K562 (cell line): ENCODE measurements around the gene ZNF189. TPM values are rescaled to one million over a fixed set of nuclear protein-coding genes. Genes with fewer than 3 reads are reported as not detected.

ENCODE experiments used
- ELF1 ChIP-seq: fragments of 200-800 bp; sonication (Bioruptor generic); IDR thresholded peaks from 2 replicates; pipeline ENCODE4 v1.6.1; 2016; ENCODE audit warnings: missing genetic modification characterization, missing compliant biosample characterization
- ILK ChIP-seq: fragments of 450-650 bp; IDR thresholded peaks from 2 replicates; pipeline ENCODE4 v1.6.1; 2016; ENCODE audit warnings: missing genetic modification characterization, low read depth, mild to moderate bottlenecking, missing compliant biosample characterization, moderate library complexity, borderline replicate concordance
- MAFG ChIP-seq: fragments of 450-650 bp; conservative IDR thresholded peaks from 2 replicates; pipeline ENCODE4 v1.6.1; 2016; ENCODE audit warnings: missing genetic modification characterization, missing compliant biosample characterization
- ZNF785 ChIP-seq: fragments of 250-450 bp; sonication (Bioruptor Pico); IDR thresholded peaks from 2 replicates; pipeline ENCODE4 v1.4.0; 2020; ENCODE audit warnings: mild to moderate bottlenecking
- polyA plus RNA-seq, 8 experiments: library from polyadenylated mRNA; depleted of rRNA in 4 of 8; stranded (reverse) in 5 of 8; unstranded in 3 of 8; fragments of >200 nt; fragmentation: Nextera tagmentation in 2 of 8; fragmentation: Illumina TruSeq in 1 of 8; extraction: Ambion mirVana in 2 of 8; extraction: Trizol in 1 of 8; gene quantifications; 2 replicates each; pipeline versions ENCODE4 v1.2.1 to v1.2.3, GENCODE V29; 2011 to 2014; ENCODE audit warnings: inconsistent platforms in 1 of 8, missing spikeins in 1 of 8
- total RNA-seq, 7 experiments: library from RNA; depleted of rRNA in 6 of 7; stranded (reverse); fragments of >200 nt in 6 of 7; fragmentation: Illumina TruSeq in 2 of 7; extraction: Trizol in 2 of 7; gene quantifications; 2 replicates each; pipeline versions ENCODE4 v1.2.1 to v1.2.3, GENCODE V29; 2011 to 2021; ENCODE audit warnings: low replicate concordance in 1 of 7
- TF ChIP-seq, protein P1 (sequence below), 2 experiments: fragments of 150-350 bp in 1 of 2; IDR thresholded peaks; 2 replicates each; pipeline ENCODE4 v1.6.1; 2012 to 2016; ENCODE audit warnings: low read depth in 2 of 2, low read length in 2 of 2, mild to moderate bottlenecking in 1 of 2, moderate library complexity in 1 of 2
- TF ChIP-seq, protein P2 (sequence below), 2 experiments: fragments of 450-650 bp; IDR thresholded peaks; 2 replicates each; pipeline ENCODE4 v1.6.1; 2018; ENCODE audit warnings: mild to moderate bottlenecking in 2 of 2, low read depth in 1 of 2; ENCODE audit not compliant: partially characterized antibody in 2 of 2

ZNF189 gene
- total and polyA plus RNA-seq, 9 of the 15 experiments (the other 6 are each of a cell fraction or from before 2014, with no cell fraction given), result 2.4 to 15.3 (median 6.4) TPM

DNA sequence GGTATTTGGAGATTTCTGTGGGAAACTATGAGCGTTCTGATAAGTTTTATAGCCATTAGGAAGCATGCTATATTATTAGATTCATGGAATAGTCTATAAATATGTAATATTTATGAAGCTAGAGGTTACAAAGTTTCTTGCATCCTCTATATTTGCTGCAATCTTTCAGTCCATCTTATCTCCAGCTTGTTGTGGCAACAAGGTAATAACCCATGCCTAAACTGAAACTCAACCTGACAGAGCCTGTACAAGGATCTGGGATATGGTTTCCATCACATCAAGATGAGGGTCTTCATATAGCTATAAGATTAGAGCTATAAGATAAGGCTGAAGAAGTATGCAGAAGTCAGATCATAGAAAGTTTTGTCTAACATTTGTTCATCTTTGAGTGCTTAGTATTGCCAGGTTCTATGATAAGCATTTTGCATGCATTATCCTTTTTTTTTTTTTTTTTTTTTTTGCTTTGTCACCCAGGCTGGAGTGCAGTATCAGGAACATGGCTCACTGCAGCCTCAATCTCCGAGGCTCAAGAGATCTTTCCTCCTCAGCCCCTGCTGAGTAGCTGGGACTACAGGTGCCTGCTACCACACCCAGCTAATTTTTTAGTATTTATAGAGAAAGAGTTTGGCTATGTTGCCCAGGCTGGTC lies 28.6 kb upstream of the ZNF189 start (continued):
- TF ChIP-seq, protein P1, sequence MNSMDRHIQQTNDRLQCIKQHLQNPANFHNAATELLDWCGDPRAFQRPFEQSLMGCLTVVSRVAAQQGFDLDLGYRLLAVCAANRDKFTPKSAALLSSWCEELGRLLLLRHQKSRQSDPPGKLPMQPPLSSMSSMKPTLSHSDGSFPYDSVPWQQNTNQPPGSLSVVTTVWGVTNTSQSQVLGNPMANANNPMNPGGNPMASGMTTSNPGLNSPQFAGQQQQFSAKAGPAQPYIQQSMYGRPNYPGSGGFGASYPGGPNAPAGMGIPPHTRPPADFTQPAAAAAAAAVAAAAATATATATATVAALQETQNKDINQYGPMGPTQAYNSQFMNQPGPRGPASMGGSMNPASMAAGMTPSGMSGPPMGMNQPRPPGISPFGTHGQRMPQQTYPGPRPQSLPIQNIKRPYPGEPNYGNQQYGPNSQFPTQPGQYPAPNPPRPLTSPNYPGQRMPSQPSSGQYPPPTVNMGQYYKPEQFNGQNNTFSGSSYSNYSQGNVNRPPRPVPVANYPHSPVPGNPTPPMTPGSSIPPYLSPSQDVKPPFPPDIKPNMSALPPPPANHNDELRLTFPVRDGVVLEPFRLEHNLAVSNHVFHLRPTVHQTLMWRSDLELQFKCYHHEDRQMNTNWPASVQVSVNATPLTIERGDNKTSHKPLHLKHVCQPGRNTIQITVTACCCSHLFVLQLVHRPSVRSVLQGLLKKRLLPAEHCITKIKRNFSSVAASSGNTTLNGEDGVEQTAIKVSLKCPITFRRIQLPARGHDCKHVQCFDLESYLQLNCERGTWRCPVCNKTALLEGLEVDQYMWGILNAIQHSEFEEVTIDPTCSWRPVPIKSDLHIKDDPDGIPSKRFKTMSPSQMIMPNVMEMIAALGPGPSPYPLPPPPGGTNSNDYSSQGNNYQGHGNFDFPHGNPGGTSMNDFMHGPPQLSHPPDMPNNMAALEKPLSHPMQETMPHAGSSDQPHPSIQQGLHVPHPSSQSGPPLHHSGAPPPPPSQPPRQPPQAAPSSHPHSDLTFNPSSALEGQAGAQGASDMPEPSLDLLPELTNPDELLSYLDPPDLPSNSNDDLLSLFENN (IDR thresholded peaks at IDR 0.05; ENCODE audit: low read depth in 2 of 2, low read length in 2 of 2), result no peak
- TF ChIP-seq ZNF785 (CRISPR knock-in tag) (no peak), ELF1 (tag) (no peak), MAFG (tag) (peak; percentile 80), ILK (no peak)
- TF ChIP-seq, protein P2, sequence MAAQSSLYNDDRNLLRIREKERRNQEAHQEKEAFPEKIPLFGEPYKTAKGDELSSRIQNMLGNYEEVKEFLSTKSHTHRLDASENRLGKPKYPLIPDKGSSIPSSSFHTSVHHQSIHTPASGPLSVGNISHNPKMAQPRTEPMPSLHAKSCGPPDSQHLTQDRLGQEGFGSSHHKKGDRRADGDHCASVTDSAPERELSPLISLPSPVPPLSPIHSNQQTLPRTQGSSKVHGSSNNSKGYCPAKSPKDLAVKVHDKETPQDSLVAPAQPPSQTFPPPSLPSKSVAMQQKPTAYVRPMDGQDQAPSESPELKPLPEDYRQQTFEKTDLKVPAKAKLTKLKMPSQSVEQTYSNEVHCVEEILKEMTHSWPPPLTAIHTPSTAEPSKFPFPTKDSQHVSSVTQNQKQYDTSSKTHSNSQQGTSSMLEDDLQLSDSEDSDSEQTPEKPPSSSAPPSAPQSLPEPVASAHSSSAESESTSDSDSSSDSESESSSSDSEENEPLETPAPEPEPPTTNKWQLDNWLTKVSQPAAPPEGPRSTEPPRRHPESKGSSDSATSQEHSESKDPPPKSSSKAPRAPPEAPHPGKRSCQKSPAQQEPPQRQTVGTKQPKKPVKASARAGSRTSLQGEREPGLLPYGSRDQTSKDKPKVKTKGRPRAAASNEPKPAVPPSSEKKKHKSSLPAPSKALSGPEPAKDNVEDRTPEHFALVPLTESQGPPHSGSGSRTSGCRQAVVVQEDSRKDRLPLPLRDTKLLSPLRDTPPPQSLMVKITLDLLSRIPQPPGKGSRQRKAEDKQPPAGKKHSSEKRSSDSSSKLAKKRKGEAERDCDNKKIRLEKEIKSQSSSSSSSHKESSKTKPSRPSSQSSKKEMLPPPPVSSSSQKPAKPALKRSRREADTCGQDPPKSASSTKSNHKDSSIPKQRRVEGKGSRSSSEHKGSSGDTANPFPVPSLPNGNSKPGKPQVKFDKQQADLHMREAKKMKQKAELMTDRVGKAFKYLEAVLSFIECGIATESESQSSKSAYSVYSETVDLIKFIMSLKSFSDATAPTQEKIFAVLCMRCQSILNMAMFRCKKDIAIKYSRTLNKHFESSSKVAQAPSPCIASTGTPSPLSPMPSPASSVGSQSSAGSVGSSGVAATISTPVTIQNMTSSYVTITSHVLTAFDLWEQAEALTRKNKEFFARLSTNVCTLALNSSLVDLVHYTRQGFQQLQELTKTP (IDR thresholded peaks at IDR 0.05; ENCODE audit: low read depth in 1 of 2, partially characterized antibody in 2 of 2), result no peak
